ENCODE measurements around the gene ZBTB20.

DNA sequence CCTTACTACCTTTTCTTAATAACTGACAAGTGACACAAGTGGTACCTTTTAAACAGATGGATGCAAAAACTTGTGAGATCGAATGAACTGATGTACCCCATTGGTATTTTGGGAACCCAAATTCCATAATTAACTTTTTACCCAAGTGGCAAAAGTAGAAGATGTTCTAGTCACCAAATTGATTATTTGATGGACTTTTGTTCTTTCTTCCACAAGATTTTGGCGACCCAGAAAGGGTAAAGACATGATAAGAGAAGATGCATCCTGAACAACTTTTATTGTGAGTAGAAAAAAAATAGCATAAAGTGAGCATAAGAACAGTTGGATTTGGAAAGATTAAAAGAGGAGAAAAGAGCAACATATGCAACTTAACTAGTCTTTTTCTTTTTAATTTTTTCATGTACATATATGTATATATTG, 693.7 kb downstream of the ZBTB20 start:
- no peak for TF ChIP-seq CTCF (IDR thresholded peaks at IDR 0.05; ENCODE audit: low read depth, low read length, missing input control)
- TF ChIP-seq EGR1 (IDR thresholded peaks at IDR 0.05; ENCODE audit: low read depth in 2 of 2), result no peak
- TF ChIP-seq RXRA (IDR thresholded peaks at IDR 0.05), result no peak

All from liver (tissue), 3 donors.